Superior temporal gyrus (tissue), 1 donor: Measurements from ENCODE around the gene SHISAL2A.
A peak's percentile ranks its signal among the peaks of the same experiment; 100 is the strongest.

ENCODE experiments used
- DNase-seq: peaks from one replicate; pipeline ENCODE4 v3.0.0-alpha.2; 2016; ENCODE audit errors: extremely low spot score

SHISAL2A gene

DNA sequence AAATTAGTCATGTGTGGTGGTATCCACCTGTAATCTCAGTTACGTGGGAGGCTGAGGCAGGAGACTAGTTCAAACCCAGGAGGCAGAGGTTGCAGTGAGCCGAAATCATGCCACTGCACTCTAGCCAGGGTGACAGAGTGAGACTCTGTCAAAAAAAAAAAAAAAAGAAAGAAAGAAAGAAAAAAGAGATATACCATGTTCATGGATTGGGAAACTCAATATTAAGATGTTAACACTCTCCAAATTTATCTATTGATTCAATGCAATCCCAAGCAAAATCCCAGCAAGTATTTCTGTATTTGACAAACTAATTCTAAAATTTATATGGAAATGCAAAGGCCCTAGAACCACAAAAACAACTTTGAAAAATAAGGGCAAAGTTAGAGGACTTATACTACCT lies 11.0 kb upstream of the SHISAL2A start:
- DNase-seq: no peak

DNA sequence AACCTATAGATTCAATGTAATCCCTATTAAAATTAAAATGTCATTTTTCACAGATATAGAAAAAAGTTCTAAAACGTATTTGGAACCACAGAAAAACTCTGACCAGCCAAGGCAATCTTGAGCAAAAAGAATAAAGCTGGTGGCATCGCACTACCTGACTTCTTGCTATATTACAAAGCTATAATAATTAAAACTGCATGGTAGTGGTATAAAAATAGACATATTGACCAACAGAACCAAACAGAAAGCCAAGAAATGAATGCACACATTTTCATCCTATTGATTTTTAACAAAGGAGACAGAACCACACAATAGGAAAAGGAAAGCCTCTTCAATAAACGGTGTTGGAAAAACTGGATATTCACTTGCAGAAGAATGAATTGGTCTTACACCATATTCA lies 9.2 kb upstream of the SHISAL2A start:
- no peak for DNase-seq

DNA sequence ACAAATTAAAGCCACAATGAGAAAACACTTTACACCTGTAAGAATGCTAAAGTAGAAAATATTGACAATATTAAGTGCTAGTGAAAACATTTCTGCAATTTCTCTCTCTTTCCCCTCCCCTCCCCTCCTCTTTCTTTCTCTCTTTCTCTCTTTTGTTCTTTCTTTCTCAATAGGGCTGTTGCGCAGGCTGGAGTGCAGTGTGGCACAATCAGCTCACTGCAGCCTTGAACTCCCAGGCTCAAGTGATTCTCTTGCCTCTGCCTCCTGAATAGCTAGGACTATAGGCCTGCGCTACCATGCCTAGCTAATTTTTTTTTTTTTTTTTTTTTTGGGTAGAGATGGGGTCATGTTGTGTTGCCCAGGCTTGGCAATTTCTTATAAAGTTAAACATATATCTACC lies 5.9 kb upstream of the SHISAL2A start:
- no peak for DNase-seq

DNA sequence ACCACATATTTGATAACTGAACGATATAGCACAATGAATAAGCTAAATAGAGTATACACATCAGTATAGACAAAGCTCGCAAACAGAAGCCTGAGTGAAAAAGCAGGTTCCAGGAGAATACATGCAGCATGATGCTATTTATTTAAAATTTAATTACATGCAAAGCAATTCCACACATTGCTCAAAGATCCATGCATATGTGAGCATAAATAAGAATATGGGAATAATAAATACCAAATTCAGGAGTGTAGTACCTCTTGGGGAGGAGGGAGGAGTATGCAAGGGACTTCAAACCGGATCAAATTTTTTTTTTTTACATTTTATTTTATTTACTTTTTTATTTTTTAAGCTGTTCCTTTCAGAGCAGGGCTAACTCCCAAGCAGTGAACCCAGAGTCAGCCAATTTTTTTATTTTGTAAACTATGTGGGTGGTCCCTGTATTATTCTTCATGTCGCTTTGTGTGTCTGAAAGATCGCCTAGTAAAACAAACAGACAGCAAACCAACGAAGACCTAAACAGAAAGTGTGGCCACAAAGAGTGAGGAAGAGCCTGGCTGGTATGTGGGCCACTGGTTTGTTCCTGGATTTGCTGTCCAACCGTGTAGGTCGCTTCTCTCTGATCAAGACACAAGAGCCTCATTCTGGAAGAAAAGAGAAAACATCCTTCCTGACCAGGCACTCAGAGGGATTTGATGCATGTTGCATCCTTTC lies 4.2 kb upstream of the SHISAL2A start:
- DNase-seq: no peak

DNA sequence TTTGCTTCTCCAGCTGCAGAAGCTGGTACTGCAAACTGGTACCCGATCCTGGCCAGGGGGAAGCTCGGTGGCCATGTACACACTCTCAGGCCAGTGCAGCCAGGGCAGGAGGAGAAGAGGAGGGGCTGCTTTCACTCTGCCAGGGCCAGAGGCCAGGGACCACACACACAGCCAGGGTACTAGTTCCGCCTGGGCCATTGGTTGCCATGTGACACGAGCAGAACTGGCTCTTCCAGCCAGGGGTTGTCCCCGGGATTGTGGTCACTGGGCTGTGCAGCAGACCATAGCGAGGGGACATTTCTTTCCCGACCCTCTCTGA lies 3.7 kb upstream of the SHISAL2A start:
- DNase-seq: peak; percentile 47

DNA sequence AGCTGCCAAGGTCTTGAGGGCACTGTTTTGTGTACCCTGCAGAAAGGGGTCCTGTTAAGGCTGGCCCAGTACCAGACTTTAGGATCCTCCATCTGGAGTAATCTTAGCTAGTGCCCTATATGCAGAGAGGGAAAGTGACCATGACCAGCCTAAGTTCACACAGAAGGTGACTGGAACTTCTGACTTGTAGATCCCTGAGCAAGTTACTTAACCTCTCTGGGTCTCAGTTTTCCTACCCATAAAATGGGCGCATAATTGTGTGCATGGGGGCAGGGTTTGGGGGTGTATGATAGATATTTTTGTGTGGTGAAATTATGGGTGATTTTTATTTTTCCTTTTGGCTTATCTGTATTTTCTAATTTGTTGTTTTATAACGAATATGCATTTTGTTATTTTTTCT lies 3.3 kb upstream of the SHISAL2A start:
- no peak for DNase-seq

DNA sequence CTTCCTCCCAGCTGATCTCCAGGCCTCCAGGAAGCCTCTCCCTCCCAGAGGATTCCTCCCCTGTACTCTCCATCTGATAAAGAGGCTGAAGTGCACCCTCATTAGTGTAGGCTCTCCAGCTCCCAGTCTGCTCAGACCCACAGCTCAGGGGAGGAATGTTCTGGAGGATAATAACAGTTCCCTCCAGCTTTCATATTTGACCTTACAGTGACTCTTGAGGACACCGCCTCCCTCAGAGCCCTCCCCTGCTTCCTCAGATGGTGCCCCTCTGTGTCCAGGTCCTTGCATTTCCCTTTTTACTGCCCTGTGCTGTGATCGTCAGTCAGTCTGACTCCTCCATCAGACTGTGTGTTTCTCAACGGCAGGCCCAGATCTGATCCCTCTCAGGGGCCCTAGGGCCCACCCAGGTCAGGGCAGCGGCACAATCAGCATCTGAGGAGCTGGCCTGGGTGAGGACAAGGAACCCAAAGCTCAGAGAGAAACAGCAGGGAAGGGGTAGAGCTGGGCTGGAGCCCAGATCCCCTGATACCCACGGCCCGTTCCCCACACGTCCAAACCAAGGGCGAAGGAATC lies 1.1 kb upstream of the SHISAL2A start:
- no peak for DNase-seq

DNA sequence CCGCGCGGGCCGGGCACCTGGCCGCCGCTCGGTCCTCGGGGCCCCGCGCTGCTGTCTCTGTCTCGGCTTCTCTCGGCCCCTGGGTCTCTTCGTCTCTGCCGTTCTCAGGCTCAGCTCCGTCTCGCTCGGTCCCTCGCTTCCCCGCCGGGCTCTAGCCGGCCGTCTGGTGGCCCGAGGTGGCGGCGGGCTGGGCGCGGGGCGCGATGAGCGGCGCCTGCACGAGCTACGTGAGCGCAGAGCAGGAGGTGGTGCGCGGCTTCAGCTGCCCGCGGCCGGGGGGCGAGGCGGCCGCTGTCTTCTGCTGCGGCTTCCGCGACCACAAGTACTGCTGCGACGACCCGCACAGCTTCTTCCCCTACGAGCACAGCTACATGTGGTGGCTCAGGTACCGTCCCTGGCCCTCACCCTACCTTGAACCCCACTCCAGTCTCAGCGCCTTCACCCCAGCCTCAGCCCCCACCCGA lies 355 bp downstream of the SHISAL2A start:
- DNase-seq: no peak

DNA sequence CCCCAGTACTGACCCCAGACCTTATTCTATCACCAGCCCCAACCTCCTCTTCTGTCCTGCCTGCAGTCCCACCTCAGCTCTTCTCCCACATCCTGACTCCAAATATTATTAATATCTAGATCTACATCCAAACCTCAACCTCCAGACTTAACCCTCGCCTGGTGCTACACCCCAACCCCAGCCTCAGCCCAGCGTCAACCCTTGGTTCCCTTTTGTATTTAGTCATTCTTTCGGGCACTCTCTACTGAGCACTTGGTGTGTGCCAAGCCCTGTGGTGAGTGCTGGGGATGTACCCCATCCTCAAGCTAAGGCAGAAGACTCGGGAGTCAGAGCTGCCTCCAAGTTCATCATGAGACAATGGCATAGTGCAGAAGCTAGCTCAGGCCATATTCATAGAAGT lies 1.1 kb downstream of the SHISAL2A start:
- no peak for DNase-seq

DNA sequence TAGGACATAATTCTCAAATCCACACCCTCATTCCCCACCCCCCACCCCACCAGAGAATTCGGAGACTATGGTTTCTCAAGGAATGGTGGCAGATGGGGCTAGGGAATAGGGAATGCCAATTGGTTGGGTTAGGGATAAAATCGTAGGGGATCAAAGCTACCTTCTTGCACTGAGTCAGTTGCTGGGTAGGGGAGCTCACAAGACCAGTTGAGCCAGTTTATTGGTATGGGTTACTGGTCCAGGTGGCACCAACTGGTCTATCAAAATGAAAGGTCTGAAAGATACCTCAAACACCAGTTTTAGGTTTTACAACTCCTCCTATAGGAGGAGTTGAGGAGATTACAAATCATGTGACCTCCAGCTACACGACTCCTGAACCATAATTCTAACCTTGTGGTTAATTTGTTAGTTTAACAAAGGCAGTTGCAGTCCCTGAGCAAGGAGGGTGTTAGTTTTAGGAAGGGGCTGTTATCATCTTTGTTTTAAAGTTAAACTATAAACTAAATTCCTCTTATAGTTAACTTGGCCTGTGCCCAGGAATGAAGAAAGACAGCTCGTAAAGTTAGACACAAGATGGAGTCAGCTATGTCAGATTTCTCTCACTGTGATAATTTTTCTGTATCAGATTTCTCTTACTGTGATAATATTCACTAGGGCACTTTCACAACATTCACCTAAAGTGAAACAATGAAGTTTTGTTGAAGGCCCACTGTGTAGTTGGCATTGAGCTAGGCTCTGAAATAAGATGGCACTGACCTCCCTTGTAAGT lies 2.5 kb downstream of the SHISAL2A start:
- no peak for DNase-seq

DNA sequence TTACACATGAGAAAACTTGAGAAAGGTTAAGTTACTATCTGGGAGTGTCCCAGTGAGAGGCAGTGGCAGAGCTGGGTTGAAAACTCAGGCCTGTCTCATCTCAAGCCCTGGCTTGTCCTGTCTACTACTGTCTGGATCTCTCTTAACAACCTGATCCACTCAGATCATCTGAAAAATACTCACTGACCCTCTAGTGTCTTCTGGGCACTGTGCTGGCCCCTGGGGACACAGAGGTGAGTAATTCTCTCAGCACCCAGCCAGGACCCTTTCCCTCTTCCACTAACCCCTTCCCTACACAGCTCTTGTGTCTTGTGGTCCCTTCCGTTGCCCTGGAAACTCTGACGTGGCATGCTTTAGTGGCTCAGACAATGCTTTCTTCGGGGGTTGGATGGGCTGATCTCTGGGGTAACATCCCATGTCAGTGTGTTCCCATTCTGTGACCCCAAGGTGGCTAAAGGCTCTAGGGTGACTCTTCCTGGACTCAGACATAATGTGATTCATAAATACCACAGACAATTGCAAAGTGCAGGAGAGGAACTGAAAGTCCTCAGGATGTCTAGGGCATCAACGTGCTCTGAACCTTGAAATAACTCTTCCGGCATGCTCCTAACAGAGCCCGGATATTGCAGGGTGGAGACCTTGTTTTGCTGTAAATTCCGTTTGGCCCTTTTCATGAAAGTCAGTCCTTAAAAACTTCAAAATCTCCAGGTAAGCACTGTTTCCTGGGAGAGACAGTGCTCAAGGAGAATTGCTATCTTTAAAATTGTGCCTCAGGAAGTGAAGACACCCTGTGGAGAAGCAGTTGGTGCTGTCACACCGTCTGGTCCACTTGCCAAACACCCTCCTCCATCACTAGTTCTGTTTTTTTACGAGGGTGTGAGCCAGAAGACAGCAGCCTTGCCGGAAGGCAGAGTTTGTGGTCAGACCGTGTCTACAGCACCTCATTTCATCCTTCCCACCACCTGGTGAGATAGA lies 4.0 kb downstream of the SHISAL2A start:
- DNase-seq: no peak

DNA sequence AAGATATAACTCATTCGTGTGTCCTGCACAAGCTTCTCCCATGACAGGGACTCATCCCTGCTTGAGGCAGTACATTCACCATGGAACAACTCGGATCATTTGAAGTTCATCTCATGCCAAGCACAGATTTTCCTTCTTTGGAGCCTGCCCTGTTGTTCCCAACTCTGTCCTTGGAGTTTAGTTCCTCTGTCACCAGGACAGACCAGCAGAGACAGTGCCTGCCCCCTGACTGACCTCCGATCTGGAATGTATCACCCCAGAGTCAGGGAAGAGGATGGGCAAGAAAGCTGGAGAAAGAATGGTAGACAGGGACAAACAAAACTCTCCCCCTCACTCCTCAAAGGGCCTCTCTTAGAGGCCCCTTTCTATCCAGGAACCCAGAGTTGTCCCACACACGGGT lies 5.0 kb downstream of the SHISAL2A start:
- no peak for DNase-seq

DNA sequence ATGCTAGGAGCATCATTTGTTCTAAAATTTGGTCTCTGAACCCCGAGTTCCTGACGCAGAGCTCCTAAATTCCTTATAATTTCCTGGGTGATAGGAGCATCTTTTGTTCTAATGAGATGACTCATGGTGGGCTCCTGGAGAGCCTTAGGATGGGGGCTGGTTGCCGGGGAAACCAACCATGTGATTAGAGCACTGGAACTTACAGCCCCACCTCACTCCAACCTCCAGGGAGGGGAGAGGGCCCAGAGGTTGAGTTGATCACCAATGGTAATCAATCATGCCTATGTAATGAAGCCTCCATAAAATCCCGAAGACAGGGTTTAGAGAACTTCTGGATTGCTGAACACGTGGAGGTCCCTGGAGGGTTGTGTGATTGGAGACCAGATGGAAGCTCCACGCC lies 7.7 kb downstream of the SHISAL2A start:
- no peak for DNase-seq

DNA sequence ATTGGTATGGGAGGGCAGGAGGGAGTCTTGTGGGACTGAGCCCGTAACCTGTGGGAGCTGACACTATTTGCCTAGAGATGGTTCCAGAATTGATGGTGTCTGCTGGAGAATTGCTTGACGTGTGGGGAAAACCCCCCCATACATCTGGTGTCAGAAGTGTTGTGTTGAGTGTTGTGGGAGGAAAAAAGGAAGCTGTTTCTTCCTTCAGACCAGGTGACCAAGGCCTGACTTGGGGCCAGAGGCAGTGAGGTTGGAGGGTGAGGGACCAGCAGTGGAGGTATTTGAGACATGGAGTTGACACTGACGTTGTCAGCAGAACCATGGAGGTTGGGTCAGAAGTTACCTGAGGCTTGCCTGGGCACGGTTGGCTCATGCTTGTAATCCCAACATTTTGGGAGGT lies 8.3 kb downstream of the SHISAL2A start:
- no peak for DNase-seq

DNA sequence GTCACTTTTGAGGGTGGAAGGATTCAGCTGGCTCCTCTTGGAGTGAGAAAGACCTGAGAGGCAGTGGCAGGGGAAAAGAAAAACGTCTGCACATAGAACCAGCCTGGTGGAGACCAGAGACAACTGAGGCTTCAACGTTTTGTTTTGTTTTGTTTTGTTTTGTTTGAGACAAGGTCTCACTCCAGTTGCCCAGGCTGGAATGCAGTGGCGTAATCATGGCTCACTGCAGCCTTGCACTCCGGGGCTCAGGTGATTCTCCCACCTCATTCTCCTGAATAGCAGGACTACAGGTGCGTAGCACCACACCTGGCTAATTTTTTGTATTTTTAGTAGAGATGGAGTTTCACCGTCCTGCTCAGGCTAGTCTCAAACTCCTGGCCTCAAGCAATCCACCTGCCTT lies 12.3 kb downstream of the SHISAL2A start:
- no peak for DNase-seq

DNA sequence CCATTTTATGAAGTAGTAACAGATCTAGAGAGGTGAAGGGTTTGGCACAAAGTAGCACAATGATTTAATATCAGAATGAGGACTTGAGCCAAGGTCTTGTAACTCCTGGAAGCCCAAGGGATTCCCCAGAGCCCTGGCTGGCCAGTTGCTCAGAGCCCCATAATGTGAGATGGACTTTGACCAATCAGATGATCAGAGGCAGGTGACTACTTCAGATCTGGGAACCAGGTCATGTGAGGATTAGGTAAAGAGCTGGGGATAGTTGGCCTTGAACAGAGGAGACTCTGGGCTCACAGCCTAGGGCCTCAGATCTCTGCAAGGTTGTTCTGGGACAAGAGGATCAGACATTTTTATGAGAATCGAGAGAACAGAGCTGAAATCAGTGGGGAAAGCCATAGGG lies 18.9 kb downstream of the SHISAL2A start:
- DNase-seq: no peak

DNA sequence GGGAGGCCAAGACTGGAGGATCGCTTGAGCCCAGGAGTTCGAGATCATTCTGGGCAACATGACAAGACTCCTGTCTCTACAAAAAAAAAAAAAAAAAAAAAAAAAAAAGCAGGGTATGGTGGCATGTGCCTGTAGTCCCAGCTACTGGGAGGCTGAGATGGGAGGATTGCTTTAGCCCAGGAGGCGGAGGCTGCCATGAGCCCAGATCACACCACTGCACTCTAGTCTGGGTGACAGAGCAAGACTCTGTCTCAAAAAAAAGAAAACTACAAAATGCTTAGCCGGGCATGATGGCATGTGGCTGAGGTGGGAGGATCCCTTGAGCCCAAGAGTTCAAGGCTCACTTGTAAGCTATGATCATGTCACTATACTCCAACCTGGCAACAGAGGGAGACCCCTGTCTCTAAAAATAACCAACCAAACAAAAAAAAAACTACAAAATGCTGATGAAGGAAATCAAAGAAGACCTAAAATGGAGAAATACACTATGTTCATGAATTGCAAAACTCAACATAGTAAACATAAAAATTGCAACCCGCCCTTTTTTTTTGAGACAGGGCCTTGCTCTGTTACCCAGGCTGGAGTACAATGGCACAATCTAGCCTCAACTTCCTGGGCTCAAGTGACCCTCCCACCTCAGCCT lies 20.4 kb downstream of the SHISAL2A start:
- no peak for DNase-seq

DNA sequence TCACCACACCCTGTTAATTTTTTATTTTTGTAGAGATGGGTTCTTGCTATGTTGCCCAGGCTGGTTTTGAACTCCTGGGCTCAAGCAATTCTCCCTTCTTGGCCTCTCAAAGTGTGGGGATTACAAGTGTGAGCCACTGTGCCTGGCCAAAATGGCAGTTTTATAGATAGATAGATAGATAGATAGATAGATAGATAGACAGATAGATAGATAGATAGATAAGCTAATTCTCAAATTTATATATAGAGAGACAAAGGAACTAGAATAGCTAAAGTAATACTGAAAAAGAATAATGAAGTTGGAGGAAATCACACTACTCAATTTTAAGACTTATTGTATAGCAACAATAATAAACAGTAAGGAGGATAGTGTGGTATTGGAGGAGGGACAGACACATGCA lies 21.1 kb downstream of the SHISAL2A start:
- DNase-seq: no peak

DNA sequence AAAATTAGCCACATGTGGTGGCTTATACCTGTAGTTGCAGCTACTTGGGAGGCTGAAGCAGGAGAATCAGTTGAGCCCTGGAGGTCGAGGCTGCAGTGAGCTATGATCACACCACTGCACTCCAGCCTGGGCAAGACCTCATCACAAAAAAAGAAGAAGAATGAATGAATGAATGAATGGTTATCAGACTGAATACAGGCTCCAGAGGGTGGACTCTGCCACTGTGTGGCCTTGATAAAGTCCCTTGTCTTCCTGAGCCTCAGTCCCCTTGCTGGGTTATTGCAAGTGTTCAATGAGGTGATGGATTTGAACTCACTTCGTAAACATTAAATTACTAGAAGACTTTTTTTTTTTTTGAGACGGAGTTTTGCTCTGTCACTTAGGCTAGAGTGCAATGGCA lies 24.7 kb downstream of the SHISAL2A start:
- DNase-seq: no peak

DNA sequence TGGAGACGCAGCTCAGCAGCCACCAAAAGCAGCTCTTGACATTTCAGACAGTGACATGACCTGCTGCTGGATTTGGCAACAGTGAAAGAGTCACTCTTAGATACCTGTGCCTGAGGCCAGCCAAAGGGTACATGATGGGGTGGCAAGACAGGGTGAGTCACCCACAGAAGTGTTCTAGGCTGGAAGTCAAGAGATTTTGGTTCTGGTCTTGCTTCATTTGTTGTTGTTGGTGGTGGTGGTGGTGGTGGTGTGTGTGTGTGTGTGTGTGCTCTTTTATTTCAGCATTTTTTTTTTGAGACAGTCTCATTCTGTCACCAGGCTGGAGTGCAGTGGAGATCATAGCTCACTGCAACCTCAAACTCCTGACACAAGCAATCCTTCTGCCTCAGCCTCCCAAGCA lies 25.8 kb downstream of the SHISAL2A start:
- no peak for DNase-seq

DNA sequence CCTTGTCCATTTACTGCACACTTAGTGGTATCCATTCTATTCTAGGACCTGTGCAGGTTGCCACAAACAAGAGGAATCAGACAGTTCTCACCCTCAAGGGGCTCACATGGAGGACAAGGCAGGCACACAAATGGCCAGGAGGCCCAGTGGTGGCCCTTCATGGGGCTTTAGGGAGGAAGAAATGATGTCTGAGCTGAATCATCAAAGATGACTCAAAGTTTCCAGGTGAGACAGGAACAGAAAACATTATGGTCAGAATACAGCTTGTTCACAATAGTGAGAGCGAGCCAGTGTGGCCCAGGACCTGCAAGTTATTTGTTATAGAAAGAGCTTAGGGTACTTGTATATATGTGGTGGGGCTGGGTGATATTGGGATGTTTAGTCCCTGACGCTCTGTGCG lies 26.4 kb downstream of the SHISAL2A start:
- DNase-seq: no peak
